HG03175 (cell line): ENCODE measurements around the gene PCED1B.
"Not testable (repeated sequence)": the region's sequence is repeated elsewhere in the genome, so short reads cannot be mapped to it uniquely, and the experiment has no call there.

Source experiments
- ATAC-seq: cut with Tn5 transposase; IDR thresholded peaks from one replicate; pipeline ENCODE4 v1.9.1; 2021; ENCODE audit warnings: mild to moderate bottlenecking, moderate library complexity; ENCODE audit not compliant: unreplicated experiment

The PCED1B gene

GRCh38 chr12:47160316-47161244 is 81.2 kb downstream of the PCED1B start:
- ATAC-seq, result no peak

- ATAC-seq, result no peak
These were observed 84.7 kb downstream of the PCED1B start for GRCh38 chr12:47164116-47164515.

- no peak for ATAC-seq
These were observed 85.5 kb downstream of the PCED1B start for GRCh38 chr12:47164724-47165439.

- ATAC-seq, result no peak
These were observed 86.5 kb downstream of the PCED1B start for GRCh38 chr12:47165934-47166333.

- no peak for ATAC-seq
These were observed 86.9 kb downstream of the PCED1B start for GRCh38 chr12:47166365-47166764.

- ATAC-seq, result not testable (repeated sequence)
These were observed 90.9 kb downstream of the PCED1B start for GRCh38 chr12:47170281-47170680.

GRCh38 chr12:47178014-47178413 is 98.6 kb downstream of the PCED1B start:
- ATAC-seq, result no peak

- not testable (repeated sequence) for ATAC-seq
These were observed 102.9 kb downstream of the PCED1B start for GRCh38 chr12:47182164-47182938.

GRCh38 chr12:47184229-47184628 is 104.8 kb downstream of the PCED1B start:
- no peak for ATAC-seq

- ATAC-seq, result no peak
These were observed 105.4 kb downstream of the PCED1B start for GRCh38 chr12:47184813-47185212.

- no peak for ATAC-seq
These were observed 106.8 kb downstream of the PCED1B start for GRCh38 chr12:47186246-47186645.

- no peak for ATAC-seq
These were observed 109.4 kb downstream of the PCED1B start for GRCh38 chr12:47188576-47189441.

GRCh38 chr12:47189728-47190127 is 110.3 kb downstream of the PCED1B start:
- no peak for ATAC-seq

- no peak for ATAC-seq
These were observed 110.9 kb downstream of the PCED1B start for GRCh38 chr12:47190271-47190750.

GRCh38 chr12:47190905-47191304 is 111.5 kb downstream of the PCED1B start:
- ATAC-seq, result no peak

- no peak for ATAC-seq
These were observed 112.6 kb downstream of the PCED1B start for GRCh38 chr12:47192051-47192450.

- no peak for ATAC-seq
These were observed 113.6 kb downstream of the PCED1B start for GRCh38 chr12:47193066-47193465.

- ATAC-seq, result no peak
These were observed 115.1 kb downstream of the PCED1B start for GRCh38 chr12:47194501-47194900.

- no peak for ATAC-seq
These were observed 121.0 kb downstream of the PCED1B start for GRCh38 chr12:47200446-47200845.

- not testable (repeated sequence) for ATAC-seq
These were observed 121.8 kb downstream of the PCED1B start for GRCh38 chr12:47201190-47201589.
